Smooth muscle cell (in vitro differentiated cells): ENCODE results near the gene BCL7C. TPM values are rescaled to one million over a fixed set of nuclear protein-coding genes. Genes with fewer than 3 reads are reported as not detected.

ENCODE experiments used
- DNase-seq: peaks from one replicate; lab custom pipeline; 2025; ENCODE audit not compliant: unreplicated experiment; lab: John Stamatoyannopoulos, UW
- H2AFZ ChIP-seq: fragments of 200-600 bp; sonication (generic); 2 replicates; pipeline ENCODE4 v1.6.0; 2016; ENCODE audit warnings: antibody characterized with exemption, low read depth, mild to moderate bottlenecking
- H3F3A ChIP-seq: fragments of 200-600 bp; sonication (generic); 2 replicates; pipeline ENCODE4 v1.6.0; 2017; ENCODE audit warnings: antibody characterized with exemption, low read depth
- H3K27ac ChIP-seq: fragments of 200-600 bp; sonication (generic); 2 replicates; pipeline ENCODE4 v1.5.1; 2016; ENCODE audit warnings: low read depth, mild to moderate bottlenecking
- H3K27me3 ChIP-seq: fragments of 200-600 bp; sonication (generic); 2 replicates; pipeline ENCODE4 v1.6.1; 2016; ENCODE audit warnings: low read depth, mild to moderate bottlenecking
- H3K36me3 ChIP-seq: fragments of 200-600 bp; sonication (generic); 2 replicates; pipeline ENCODE4 v1.5.1; 2016; ENCODE audit warnings: low read depth
- H3K4me1 ChIP-seq: fragments of 200-600 bp; sonication (generic); 2 replicates; pipeline ENCODE4 v1.5.1; 2016; ENCODE audit warnings: low read depth
- H3K4me2 ChIP-seq: fragments of 200-600 bp; sonication (generic); 2 replicates; pipeline ENCODE4 v1.6.0; 2016; ENCODE audit warnings: mild to moderate bottlenecking
- H3K4me3 ChIP-seq: fragments of 200-600 bp; sonication (generic); 2 replicates; pipeline ENCODE4 v1.5.1; 2016; ENCODE audit warnings: mild to moderate bottlenecking
- H3K79me2 ChIP-seq: fragments of 200-600 bp; sonication (generic); 2 replicates; pipeline ENCODE4 v1.6.0; 2016; ENCODE audit warnings: low read depth, mild to moderate bottlenecking
- H3K9ac ChIP-seq: fragments of 200-600 bp; sonication (generic); 2 replicates; pipeline ENCODE4 v1.6.0; 2016; ENCODE audit warnings: low read depth
- H3K9me3 ChIP-seq: fragments of 200-600 bp; sonication (generic); replicated peaks from 2 replicates; pipeline ENCODE4 v1.5.1; 2016; ENCODE audit warnings: low read depth
- H4K20me1 ChIP-seq: fragments of 200-600 bp; sonication (generic); 2 replicates; pipeline ENCODE4 v1.6.0; 2016; ENCODE audit warnings: low read depth
- WGBS: methylation state at CpG from one replicate; pipeline ENCODE4 v1.1.7; 2016; ENCODE audit warnings: low lambda C conversion rate; 5-methylcytosine and 5-hydroxymethylcytosine counted together
- polyA plus RNA-seq: library from polyadenylated mRNA; unstranded; fragments of >200 nt; fragmentation: Nextera tagmentation; extraction: Ambion mirVana; gene quantifications from 2 replicates; pipeline ENCODE4 v1.2.1, GENCODE V29; 2016
- total RNA-seq: library from RNA; depleted of rRNA; stranded (reverse); fragments of >200 nt; gene quantifications from 2 replicates; pipeline ENCODE4 v1.2.3, GENCODE V29; 2014
- TF ChIP-seq, protein P1 (sequence below): fragments of 200-600 bp; sonication (generic); IDR thresholded peaks from 2 replicates; pipeline ENCODE4 v1.5.1; 2017; ENCODE audit warnings: borderline replicate concordance, mild to moderate bottlenecking, antibody characterized with exemption; ENCODE audit not compliant: insufficient read depth, poor library complexity, severe bottlenecking

Gene BCL7C
- total and polyA plus RNA-seq, 2 experiments from 2014 or later, result 34.2 to 76.1 TPM

GRCh38 chr16:30937692-30938091 lies 43.8 kb upstream of the BCL7C start:
- Histone ChIP-seq H3K9ac (no peak overlapping the region), H3K4me1 (no peaks in the 10 kb centered on the region), H3K27me3 (no peaks in the 10 kb centered on the region), H2AFZ (no peak overlapping the region), H3K4me2 (no peak overlapping the region), H3K4me3 (no peak overlapping the region), H3K36me3 (no peaks in the 10 kb centered on the region), H3F3A (peaks cover 9% of the 10 kb centered on the region), H3K79me2 (no peaks in the 10 kb centered on the region), H4K20me1 (no peaks in the 10 kb centered on the region), H3K9me3 (no peaks in the 10 kb centered on the region), H3K27ac (peak overlapping the region; percentile 77)
- WGBS, result 78% methylated on average over 5 of the region's 5 CpGs
- DNase-seq, result no peak
- TF ChIP-seq, protein P1, sequence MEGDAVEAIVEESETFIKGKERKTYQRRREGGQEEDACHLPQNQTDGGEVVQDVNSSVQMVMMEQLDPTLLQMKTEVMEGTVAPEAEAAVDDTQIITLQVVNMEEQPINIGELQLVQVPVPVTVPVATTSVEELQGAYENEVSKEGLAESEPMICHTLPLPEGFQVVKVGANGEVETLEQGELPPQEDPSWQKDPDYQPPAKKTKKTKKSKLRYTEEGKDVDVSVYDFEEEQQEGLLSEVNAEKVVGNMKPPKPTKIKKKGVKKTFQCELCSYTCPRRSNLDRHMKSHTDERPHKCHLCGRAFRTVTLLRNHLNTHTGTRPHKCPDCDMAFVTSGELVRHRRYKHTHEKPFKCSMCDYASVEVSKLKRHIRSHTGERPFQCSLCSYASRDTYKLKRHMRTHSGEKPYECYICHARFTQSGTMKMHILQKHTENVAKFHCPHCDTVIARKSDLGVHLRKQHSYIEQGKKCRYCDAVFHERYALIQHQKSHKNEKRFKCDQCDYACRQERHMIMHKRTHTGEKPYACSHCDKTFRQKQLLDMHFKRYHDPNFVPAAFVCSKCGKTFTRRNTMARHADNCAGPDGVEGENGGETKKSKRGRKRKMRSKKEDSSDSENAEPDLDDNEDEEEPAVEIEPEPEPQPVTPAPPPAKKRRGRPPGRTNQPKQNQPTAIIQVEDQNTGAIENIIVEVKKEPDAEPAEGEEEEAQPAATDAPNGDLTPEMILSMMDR, result no peak

GRCh38 chr16:30934827-30935557 lies 41.1 kb upstream of the BCL7C start:
- Histone ChIP-seq H3F3A (peaks cover 9% of the 10 kb centered on the region), H3K4me2 (no peak overlapping the region), H3K4me1 (no peaks in the 10 kb centered on the region), H2AFZ (no peak overlapping the region), H3K27ac (no peak overlapping the region), H3K9ac (no peak overlapping the region), H3K27me3 (no peaks in the 10 kb centered on the region), H3K36me3 (no peaks in the 10 kb centered on the region), H4K20me1 (no peaks in the 10 kb centered on the region), H3K79me2 (no peaks in the 10 kb centered on the region), H3K4me3 (no peak overlapping the region), H3K9me3 (no peaks in the 10 kb centered on the region)
- DNase-seq, result no peak
- 74% methylated on average over 12 of the region's 12 CpGs for WGBS
- TF ChIP-seq, protein P1, result peak; percentile 52

DNA sequence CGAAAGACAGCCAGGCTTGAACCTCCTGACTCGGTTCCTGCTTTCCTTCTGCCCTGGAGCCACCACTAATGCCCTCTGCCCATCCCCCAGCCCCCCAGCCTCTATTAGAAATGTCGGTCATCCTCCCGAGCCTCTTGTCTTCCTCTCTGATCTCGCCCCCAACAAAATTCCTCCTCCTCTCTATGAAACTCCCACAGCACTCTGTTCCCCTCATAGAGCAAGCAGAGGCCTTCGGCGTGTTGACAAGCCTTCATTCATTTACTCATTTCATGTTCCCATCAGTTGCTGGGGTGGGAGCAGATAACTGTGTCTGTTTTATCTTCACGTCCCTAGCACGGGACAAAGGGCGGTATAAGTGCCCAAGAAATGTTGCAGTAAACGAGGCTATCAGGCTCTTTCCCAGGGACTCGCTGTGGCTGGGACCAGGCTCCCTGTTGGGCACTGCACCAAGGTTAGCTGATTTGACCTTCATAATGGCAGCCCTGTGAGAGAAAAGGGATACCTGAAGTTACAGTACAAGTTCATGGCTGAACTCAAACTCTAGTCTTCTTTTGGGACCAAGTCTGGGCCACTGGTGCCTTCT lies 37.3 kb upstream of the BCL7C start:
- Histone ChIP-seq H2AFZ (no peak overlapping the region), H3K27ac (no peak overlapping the region), H3K9me3 (no peaks in the 10 kb centered on the region), H4K20me1 (peaks cover under 1% of the 10 kb centered on the region), H3K4me2 (no peak overlapping the region), H3K79me2 (no peaks in the 10 kb centered on the region), H3K4me1 (no peaks in the 10 kb centered on the region), H3K27me3 (no peaks in the 10 kb centered on the region), H3F3A (no peaks in the 10 kb centered on the region), H3K36me3 (no peaks in the 10 kb centered on the region), H3K4me3 (no peak overlapping the region), H3K9ac (no peak overlapping the region)
- TF ChIP-seq, protein P1, result no peak
- no peak for DNase-seq
- 78% methylated on average over 12 of the region's 12 CpGs for WGBS
